GM23338 (cell line): Measurements from ENCODE around the gene MRPL44. TPM values are rescaled to one million over a fixed set of nuclear protein-coding genes. Genes with fewer than 3 reads are reported as not detected.

ENCODE experiments used
- ATAC-seq: fragments of 200-7000 bp; cut with Tn5 transposase; 3 replicates; pipeline ENCODE4 v1.9.1; 2020
- DNase-seq: peaks from one replicate; pipeline ENCODE4 v3.0.0-alpha.2; 2015; ENCODE audit warnings: low spot score
- H2AFZ ChIP-seq: fragments of 200-600 bp; sonication (generic); 2 replicates; pipeline ENCODE4 v1.8.0; 2016; ENCODE audit warnings: antibody characterized with exemption, mild to moderate bottlenecking, moderate library complexity
- H3F3A ChIP-seq: fragments of 200-600 bp; sonication (generic); replicated peaks from 2 replicates; pipeline ENCODE4 v1.8.0; 2017; ENCODE audit warnings: antibody characterized with exemption, mixed run types, low read depth
- H3K27ac ChIP-seq: fragments of 200-600 bp; sonication (generic); 2 replicates; pipeline ENCODE4 v1.6.1; 2016; ENCODE audit warnings: low read depth
- H3K27me3 ChIP-seq: fragments of 200-600 bp; sonication (generic); 2 replicates; pipeline ENCODE4 v1.8.0; 2016; ENCODE audit warnings: mild to moderate bottlenecking, mixed run types, moderate library complexity; ENCODE audit not compliant: insufficient read depth
- H3K36me3 ChIP-seq: fragments of 200-600 bp; sonication (generic); 2 replicates; pipeline ENCODE4 v1.8.0; 2016; ENCODE audit warnings: mild to moderate bottlenecking; ENCODE audit not compliant: insufficient read depth
- H3K4me1 ChIP-seq: fragments of 200-600 bp; sonication (generic); 2 replicates; pipeline ENCODE4 v1.8.0; 2016; ENCODE audit warnings: mild to moderate bottlenecking, moderate library complexity; ENCODE audit not compliant: insufficient read depth
- H3K4me2 ChIP-seq: fragments of 200-600 bp; sonication (generic); 2 replicates; pipeline ENCODE4 v1.7.1; 2017; ENCODE audit warnings: mixed run types
- H3K4me3 ChIP-seq: fragments of 200-600 bp; sonication (generic); 2 replicates; pipeline ENCODE4 v1.6.1; 2016; ENCODE audit warnings: mixed run types
- H3K79me2 ChIP-seq: fragments of 200-600 bp; sonication (generic); replicated peaks from 2 replicates; pipeline ENCODE4 v1.8.0; 2017; ENCODE audit warnings: mild to moderate bottlenecking; ENCODE audit not compliant: insufficient read depth
- H3K9me2 ChIP-seq: fragments of 200-600 bp; sonication (generic); 2 replicates; pipeline ENCODE4 v1.8.0; 2017; ENCODE audit not compliant: insufficient read depth
- H4K20me1 ChIP-seq: fragments of 200-600 bp; sonication (generic); replicated peaks from 2 replicates; pipeline ENCODE4 v1.8.0; 2017; ENCODE audit warnings: mild to moderate bottlenecking; ENCODE audit not compliant: insufficient read depth
- H3K27ac Mint-ChIP-seq: 2 replicates; pipeline ENCODE4 v1.8.0; 2020; ENCODE audit warnings: inconsistent platforms, mild to moderate bottlenecking, moderate library complexity, mixed read lengths
- H3K27me3 Mint-ChIP-seq: 3 replicates; pipeline ENCODE4 v1.8.0; 2022; ENCODE audit warnings: low read depth, mild to moderate bottlenecking, moderate library complexity, mixed read lengths, inconsistent platforms; ENCODE audit not compliant: insufficient read depth, poor library complexity
- H3K36me3 Mint-ChIP-seq: 3 replicates; pipeline ENCODE4 v1.8.0; 2021; ENCODE audit warnings: low read depth, mild to moderate bottlenecking, inconsistent platforms, moderate library complexity, mixed read lengths
- H3K4me1 Mint-ChIP-seq: 3 replicates; pipeline ENCODE4 v1.8.0; 2020; ENCODE audit warnings: mild to moderate bottlenecking, inconsistent platforms, mixed read lengths
- H3K4me3 Mint-ChIP-seq: 3 replicates; pipeline ENCODE4 v1.8.0; 2021; ENCODE audit warnings: moderate library complexity, mild to moderate bottlenecking, inconsistent platforms, mixed read lengths
- H3K9me3 Mint-ChIP-seq: 3 replicates; pipeline ENCODE4 v1.8.0; 2020; ENCODE audit warnings: moderate library complexity, mild to moderate bottlenecking, inconsistent platforms, mixed read lengths
- CREB1 ChIP-seq: fragments of 250-450 bp; sonication (Bioruptor Pico); IDR thresholded peaks from 2 replicates; pipeline ENCODE4 v1.5.0; 2020; ENCODE audit warnings: low read depth, mild to moderate bottlenecking, moderate library complexity
- EZH2 ChIP-seq: fragments of 200-600 bp; sonication (generic); IDR thresholded peaks from one replicate; pipeline ENCODE4 v1.8.0; 2017; ENCODE audit warnings: antibody characterized with exemption, mild to moderate bottlenecking, low read depth; ENCODE audit not compliant: unreplicated experiment
- EZH2phosphoT487 ChIP-seq: fragments of 200-600 bp; sonication (generic); IDR thresholded peaks from one replicate; pipeline ENCODE4 v1.8.1; 2018; ENCODE audit warnings: antibody characterized with exemption; ENCODE audit not compliant: unreplicated experiment
- JUNB ChIP-seq: IDR thresholded peaks from one replicate; pipeline ENCODE4 v1.6.1; 2016; ENCODE audit warnings: antibody characterized with exemption; ENCODE audit not compliant: unreplicated experiment
- NANOG ChIP-seq: IDR thresholded peaks from 2 replicates; pipeline ENCODE4 v1.6.1; 2016; ENCODE audit warnings: antibody characterized with exemption, borderline replicate concordance
- POLR2AphosphoS5 ChIP-seq: IDR thresholded peaks from 2 replicates; pipeline ENCODE4 v1.6.1; 2016; ENCODE audit warnings: antibody characterized with exemption, low read depth
- STAT1 ChIP-seq: IDR thresholded peaks from one replicate; pipeline ENCODE4 v1.6.1; 2016; ENCODE audit warnings: antibody characterized with exemption; ENCODE audit not compliant: unreplicated experiment
- ZNF331 ChIP-seq: fragments of 250-450 bp; sonication (Bioruptor Pico); IDR thresholded peaks from 2 replicates; pipeline ENCODE4 v1.5.0; 2020; ENCODE audit warnings: low read depth, mild to moderate bottlenecking, moderate library complexity
- polyA plus RNA-seq: library from polyadenylated mRNA; unstranded; fragments of >200 nt; fragmentation: Nextera tagmentation; extraction: Ambion mirVana; gene quantifications from 2 replicates; pipeline ENCODE4 v1.2.1, GENCODE V29; 2016
- total RNA-seq: library from RNA; depleted of rRNA; stranded (reverse); fragments of >200 nt; shearing (Covaris generic); gene quantifications from 2 replicates; pipeline ENCODE4 v1.2.3, GENCODE V29; 2014
- TF ChIP-seq, protein P1 (sequence below), 2 experiments: fragments of 200-600 bp in 1 of 2; sonication (generic) in 1 of 2; conservative IDR thresholded peaks; 2 replicates each; pipeline versions ENCODE4 v1.5.1 to v1.6.1; 2016 to 2017; ENCODE audit warnings: antibody characterized with exemption in 2 of 2, low read depth in 2 of 2, mild to moderate bottlenecking in 2 of 2, moderate library complexity in 1 of 2
- TF ChIP-seq, protein P2 (sequence below): IDR thresholded peaks from 2 replicates; pipeline ENCODE4 v1.6.1; 2016; ENCODE audit warnings: antibody characterized with exemption
- TF ChIP-seq, protein P3 (sequence below): IDR thresholded peaks from one replicate; pipeline ENCODE4 v1.6.1; 2018; ENCODE audit warnings: antibody characterized with exemption; ENCODE audit not compliant: unreplicated experiment
- TF ChIP-seq, protein P4 (sequence below): fragments of 250-450 bp; sonication (Bioruptor Pico); IDR thresholded peaks from 2 replicates; pipeline ENCODE4 v1.5.0; 2020; ENCODE audit warnings: mild to moderate bottlenecking, moderate library complexity

Gene MRPL44
- total and polyA plus RNA-seq, 2 experiments from 2014 or later = 38.4 to 55.8 TPM

DNA sequence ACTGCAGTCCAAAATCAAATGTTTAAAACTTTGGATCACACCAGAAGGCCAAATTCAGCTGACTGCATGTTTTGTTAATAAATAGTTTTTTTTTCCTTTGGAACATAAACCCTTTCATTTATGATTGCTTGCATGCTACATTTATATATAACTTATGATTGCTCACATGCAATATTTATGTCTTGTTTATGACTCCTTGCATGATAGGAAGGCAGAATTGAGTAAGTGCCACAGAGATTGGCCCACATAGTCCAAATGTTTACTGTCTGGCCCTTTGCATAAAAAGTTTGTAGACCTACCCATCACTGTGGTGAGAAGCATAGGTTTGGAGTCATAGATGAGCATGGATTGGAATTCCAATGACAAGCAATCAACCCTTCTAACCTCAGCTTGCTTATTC lies 42.9 kb upstream of the MRPL44 start:
- Histone ChIP-seq H3K79me2 (peaks cover 77% of the 10 kb centered on the region), H3K9me2 (no peaks in the 10 kb centered on the region), H2AFZ (no peak overlapping the region), H3K27me3 (no peaks in the 10 kb centered on the region), H3K27ac (no peak overlapping the region), H3K36me3 (peaks cover 16% of the 10 kb centered on the region; the same call in 1 of the 2 replicates), H4K20me1 (peaks cover 32% of the 10 kb centered on the region), H3K4me3 (no peak overlapping the region), H3K4me1 (peaks cover 11% of the 10 kb centered on the region), H3F3A (no peaks in the 10 kb centered on the region), H3K4me2 (no peak overlapping the region)
- ATAC-seq = no peak
- Mint-ChIP-seq H3K27ac (no peak overlapping the region), H3K36me3 (peaks cover 21% of the 10 kb centered on the region; the same call in 2 of the 3 replicates), H3K27me3 (peaks cover 5% of the 10 kb centered on the region), H3K9me3 (no peaks in the 10 kb centered on the region), H3K4me3 (no peak overlapping the region), H3K4me1 (peaks cover 20% of the 10 kb centered on the region)
- no peak for DNase-seq
- TF ChIP-seq EZH2phosphoT487 (no peak), POLR2AphosphoS5 (no peak), JUNB (no peak), CREB1 (no peak), NANOG (no peak), STAT1 (no peak), ZNF331 (CRISPR knock-in tag) (no peak), EZH2 (no peak)
- TF ChIP-seq, protein P1, sequence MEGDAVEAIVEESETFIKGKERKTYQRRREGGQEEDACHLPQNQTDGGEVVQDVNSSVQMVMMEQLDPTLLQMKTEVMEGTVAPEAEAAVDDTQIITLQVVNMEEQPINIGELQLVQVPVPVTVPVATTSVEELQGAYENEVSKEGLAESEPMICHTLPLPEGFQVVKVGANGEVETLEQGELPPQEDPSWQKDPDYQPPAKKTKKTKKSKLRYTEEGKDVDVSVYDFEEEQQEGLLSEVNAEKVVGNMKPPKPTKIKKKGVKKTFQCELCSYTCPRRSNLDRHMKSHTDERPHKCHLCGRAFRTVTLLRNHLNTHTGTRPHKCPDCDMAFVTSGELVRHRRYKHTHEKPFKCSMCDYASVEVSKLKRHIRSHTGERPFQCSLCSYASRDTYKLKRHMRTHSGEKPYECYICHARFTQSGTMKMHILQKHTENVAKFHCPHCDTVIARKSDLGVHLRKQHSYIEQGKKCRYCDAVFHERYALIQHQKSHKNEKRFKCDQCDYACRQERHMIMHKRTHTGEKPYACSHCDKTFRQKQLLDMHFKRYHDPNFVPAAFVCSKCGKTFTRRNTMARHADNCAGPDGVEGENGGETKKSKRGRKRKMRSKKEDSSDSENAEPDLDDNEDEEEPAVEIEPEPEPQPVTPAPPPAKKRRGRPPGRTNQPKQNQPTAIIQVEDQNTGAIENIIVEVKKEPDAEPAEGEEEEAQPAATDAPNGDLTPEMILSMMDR (conservative IDR thresholded peaks at IDR 0.05; ENCODE audit: low read depth in 2 of 2) = no peak
- TF ChIP-seq, protein P2, sequence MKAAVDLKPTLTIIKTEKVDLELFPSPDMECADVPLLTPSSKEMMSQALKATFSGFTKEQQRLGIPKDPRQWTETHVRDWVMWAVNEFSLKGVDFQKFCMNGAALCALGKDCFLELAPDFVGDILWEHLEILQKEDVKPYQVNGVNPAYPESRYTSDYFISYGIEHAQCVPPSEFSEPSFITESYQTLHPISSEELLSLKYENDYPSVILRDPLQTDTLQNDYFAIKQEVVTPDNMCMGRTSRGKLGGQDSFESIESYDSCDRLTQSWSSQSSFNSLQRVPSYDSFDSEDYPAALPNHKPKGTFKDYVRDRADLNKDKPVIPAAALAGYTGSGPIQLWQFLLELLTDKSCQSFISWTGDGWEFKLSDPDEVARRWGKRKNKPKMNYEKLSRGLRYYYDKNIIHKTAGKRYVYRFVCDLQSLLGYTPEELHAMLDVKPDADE = no peak
- TF ChIP-seq, protein P3, sequence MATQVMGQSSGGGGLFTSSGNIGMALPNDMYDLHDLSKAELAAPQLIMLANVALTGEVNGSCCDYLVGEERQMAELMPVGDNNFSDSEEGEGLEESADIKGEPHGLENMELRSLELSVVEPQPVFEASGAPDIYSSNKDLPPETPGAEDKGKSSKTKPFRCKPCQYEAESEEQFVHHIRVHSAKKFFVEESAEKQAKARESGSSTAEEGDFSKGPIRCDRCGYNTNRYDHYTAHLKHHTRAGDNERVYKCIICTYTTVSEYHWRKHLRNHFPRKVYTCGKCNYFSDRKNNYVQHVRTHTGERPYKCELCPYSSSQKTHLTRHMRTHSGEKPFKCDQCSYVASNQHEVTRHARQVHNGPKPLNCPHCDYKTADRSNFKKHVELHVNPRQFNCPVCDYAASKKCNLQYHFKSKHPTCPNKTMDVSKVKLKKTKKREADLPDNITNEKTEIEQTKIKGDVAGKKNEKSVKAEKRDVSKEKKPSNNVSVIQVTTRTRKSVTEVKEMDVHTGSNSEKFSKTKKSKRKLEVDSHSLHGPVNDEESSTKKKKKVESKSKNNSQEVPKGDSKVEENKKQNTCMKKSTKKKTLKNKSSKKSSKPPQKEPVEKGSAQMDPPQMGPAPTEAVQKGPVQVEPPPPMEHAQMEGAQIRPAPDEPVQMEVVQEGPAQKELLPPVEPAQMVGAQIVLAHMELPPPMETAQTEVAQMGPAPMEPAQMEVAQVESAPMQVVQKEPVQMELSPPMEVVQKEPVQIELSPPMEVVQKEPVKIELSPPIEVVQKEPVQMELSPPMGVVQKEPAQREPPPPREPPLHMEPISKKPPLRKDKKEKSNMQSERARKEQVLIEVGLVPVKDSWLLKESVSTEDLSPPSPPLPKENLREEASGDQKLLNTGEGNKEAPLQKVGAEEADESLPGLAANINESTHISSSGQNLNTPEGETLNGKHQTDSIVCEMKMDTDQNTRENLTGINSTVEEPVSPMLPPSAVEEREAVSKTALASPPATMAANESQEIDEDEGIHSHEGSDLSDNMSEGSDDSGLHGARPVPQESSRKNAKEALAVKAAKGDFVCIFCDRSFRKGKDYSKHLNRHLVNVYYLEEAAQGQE = no peak
- TF ChIP-seq, protein P4, sequence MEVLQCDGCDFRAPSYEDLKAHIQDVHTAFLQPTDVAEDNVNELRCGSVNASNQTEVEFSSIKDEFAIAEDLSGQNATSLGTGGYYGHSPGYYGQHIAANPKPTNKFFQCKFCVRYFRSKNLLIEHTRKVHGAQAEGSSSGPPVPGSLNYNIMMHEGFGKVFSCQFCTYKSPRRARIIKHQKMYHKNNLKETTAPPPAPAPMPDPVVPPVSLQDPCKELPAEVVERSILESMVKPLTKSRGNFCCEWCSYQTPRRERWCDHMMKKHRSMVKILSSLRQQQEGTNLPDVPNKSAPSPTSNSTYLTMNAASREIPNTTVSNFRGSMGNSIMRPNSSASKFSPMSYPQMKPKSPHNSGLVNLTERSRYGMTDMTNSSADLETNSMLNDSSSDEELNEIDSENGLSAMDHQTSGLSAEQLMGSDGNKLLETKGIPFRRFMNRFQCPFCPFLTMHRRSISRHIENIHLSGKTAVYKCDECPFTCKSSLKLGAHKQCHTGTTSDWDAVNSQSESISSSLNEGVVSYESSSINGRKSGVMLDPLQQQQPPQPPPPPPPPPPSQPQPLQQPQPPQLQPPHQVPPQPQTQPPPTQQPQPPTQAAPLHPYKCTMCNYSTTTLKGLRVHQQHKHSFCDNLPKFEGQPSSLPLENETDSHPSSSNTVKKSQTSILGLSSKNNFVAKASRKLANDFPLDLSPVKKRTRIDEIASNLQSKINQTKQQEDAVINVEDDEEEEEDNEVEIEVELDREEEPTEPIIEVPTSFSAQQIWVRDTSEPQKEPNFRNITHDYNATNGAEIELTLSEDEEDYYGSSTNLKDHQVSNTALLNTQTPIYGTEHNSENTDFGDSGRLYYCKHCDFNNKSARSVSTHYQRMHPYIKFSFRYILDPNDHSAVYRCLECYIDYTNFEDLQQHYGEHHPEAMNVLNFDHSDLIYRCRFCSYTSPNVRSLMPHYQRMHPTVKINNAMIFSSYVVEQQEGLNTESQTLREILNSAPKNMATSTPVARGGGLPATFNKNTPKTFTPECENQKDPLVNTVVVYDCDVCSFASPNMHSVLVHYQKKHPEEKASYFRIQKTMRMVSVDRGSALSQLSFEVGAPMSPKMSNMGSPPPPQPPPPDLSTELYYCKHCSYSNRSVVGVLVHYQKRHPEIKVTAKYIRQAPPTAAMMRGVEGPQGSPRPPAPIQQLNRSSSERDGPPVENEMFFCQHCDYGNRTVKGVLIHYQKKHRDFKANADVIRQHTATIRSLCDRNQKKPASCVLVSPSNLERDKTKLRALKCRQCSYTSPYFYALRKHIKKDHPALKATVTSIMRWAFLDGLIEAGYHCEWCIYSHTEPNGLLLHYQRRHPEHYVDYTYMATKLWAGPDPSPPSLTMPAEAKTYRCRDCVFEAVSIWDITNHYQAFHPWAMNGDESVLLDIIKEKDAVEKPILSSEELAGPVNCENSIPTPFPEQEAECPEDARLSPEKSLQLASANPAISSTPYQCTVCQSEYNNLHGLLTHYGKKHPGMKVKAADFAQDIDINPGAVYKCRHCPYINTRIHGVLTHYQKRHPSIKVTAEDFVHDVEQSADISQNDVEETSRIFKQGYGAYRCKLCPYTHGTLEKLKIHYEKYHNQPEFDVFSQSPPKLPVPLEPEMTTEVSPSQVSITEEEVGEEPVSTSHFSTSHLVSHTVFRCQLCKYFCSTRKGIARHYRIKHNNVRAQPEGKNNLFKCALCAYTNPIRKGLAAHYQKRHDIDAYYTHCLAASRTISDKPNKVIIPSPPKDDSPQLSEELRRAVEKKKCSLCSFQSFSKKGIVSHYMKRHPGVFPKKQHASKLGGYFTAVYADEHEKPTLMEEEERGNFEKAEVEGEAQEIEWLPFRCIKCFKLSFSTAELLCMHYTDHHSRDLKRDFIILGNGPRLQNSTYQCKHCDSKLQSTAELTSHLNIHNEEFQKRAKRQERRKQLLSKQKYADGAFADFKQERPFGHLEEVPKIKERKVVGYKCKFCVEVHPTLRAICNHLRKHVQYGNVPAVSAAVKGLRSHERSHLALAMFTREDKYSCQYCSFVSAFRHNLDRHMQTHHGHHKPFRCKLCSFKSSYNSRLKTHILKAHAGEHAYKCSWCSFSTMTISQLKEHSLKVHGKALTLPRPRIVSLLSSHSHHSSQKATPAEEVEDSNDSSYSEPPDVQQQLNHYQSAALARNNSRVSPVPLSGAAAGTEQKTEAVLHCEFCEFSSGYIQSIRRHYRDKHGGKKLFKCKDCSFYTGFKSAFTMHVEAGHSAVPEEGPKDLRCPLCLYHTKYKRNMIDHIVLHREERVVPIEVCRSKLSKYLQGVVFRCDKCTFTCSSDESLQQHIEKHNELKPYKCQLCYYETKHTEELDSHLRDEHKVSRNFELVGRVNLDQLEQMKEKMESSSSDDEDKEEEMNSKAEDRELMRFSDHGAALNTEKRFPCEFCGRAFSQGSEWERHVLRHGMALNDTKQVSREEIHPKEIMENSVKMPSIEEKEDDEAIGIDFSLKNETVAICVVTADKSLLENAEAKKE (CRISPR knock-in tag) = no peak
